Renal cortex interstitium (tissue), 11 donors: Measurements from ENCODE around the gene SLC6A16. TPM values are rescaled to one million over a fixed set of nuclear protein-coding genes. Genes with fewer than 3 reads are reported as not detected.

Experiments
- DNase-seq, 11 donors: peaks; one replicate each; pipeline ENCODE4 v3.0.0-alpha.2; 2013; ENCODE audit warnings: low read depth in 9 of 11, low spot score in 4 of 11; ENCODE audit errors: extremely low read depth in 1 of 11
- polyA plus RNA-seq, 3 donors: library from polyadenylated mRNA; unstranded; fragments of 120-200 nt; gene quantifications; one replicate each; pipeline ENCODE4 v1.2.1, GENCODE V29; 2013; ENCODE audit not compliant: insufficient read length in 3 of 3

SLC6A16 gene
- polyA plus RNA-seq, 3 donors = 2.5 to 5.3 (median 3.1) TPM

- no peak for DNase-seq
Measured at GRCh38 chr19:49348305-49349189, 23.6 kb upstream of the SLC6A16 start.

GRCh38 chr19:49347835-49348234 is 22.8 kb upstream of the SLC6A16 start:
- DNase-seq = peak in 1 of 11 donors; percentile 26

DNA sequence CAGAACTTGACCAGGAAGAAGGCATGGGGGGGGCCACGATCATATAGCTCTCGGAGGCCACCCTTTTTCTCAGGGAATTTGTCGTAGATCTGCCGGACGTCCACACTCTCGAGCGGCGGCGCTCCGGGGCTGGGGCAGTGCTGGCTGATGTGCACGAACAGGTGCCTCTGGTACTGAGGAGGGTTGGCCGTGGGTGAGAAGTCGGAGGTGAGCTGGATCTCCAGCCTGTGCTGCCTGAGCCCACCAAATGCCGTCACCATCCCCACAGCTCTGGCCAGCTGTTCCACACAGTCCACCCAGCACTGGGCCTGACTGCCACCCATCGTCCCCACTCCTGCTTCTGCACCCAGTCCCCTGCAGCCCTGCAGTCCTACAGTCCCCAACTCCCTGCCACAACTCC is 22.2 kb upstream of the SLC6A16 start:
- no peak for DNase-seq

- no peak for DNase-seq
Measured at GRCh38 chr19:49344505-49345423, 19.8 kb upstream of the SLC6A16 start.

DNA sequence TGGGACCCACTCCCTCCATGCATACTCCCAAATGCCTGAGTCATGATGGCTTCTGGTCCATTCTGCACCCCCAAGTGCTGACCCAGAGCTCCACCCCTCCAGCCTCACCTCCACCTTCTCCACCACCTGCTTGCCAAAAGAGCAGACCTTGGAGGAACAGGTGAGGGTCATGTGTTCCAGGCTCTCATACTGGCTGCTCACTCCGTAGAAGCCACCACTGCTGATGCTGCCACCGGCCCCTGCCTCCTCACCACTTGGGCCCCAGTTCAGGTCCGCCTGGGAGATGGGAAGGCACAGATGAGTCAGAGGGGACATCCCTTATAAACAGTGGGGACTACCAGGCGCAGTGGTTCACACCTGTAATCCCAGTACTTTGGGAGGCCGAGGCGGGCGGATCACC is 18.1 kb upstream of the SLC6A16 start:
- no peak for DNase-seq

- DNase-seq = no peak
Measured at GRCh38 chr19:49342291-49342721, 17.3 kb upstream of the SLC6A16 start.

DNA sequence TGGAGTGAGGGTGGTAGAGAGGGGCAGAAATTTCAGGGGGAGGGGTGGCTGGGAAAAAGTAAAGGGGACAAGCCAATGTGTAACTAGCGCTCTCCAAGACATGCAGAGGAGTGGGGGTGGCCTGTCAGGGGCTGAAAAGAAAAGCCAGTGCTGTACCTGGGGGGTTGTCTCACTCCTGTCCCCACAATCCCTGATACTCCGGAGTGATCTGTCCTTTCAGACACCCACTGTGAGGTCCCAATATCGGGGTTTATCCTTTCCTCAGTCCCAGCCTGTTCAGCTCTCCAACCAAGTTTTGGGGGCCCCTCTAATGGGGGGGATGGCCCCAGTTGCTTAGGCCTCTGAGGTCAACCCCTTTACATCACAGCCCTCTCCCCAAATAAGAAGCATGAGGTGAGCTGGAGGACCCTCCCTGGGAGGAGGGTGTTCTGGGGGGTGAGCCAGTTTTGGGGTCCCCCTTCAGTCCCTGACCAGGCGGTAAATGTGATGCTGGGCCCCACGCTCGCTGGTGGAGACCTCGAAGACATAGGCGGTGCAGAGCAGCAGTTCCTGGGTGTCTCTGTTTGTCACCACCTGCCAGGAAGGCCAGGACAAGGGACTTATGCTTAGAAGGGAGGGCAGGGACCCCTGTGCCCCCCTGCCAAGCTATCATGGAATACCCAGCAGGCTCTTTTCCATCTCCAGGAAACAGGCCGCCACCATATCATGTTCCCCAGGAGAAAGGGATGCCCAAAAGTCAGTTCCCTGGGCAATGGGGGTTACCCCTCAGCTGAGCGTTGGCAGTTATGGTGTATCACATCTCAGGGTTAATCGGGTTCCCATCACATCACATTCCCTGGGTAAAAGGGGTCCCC is 16.1 kb upstream of the SLC6A16 start:
- DNase-seq = no peak

- peak in 2 of 11 donors; percentile 44 to 45 for DNase-seq
Measured at GRCh38 chr19:49340069-49340864, 15.3 kb upstream of the SLC6A16 start.

- peak; percentile 77 to 92 (median 87) for DNase-seq
Measured at GRCh38 chr19:49339301-49340068, 14.5 kb upstream of the SLC6A16 start.

- peak in 7 of 11 donors; percentile 59 to 83 (median 74) for DNase-seq
Measured at GRCh38 chr19:49338691-49339300, 13.8 kb upstream of the SLC6A16 start.

- DNase-seq = no peak
Measured at GRCh38 chr19:49338023-49338677, 13.2 kb upstream of the SLC6A16 start.

- no peak for DNase-seq
Measured at GRCh38 chr19:49337267-49338022, 12.5 kb upstream of the SLC6A16 start.

GRCh38 chr19:49336482-49337266 is 11.7 kb upstream of the SLC6A16 start:
- DNase-seq = no peak

GRCh38 chr19:49335784-49336481 is 10.9 kb upstream of the SLC6A16 start:
- no peak for DNase-seq
